ENCODE data around the gene PDLIM4. TPM values are rescaled to one million over a fixed set of nuclear protein-coding genes. Genes with fewer than 3 reads are reported as not detected.

Gene PDLIM4
- total RNA-seq, 4 donors from 2014 or later = 32.4 to 90.9 (median 50.8) TPM

DNA sequence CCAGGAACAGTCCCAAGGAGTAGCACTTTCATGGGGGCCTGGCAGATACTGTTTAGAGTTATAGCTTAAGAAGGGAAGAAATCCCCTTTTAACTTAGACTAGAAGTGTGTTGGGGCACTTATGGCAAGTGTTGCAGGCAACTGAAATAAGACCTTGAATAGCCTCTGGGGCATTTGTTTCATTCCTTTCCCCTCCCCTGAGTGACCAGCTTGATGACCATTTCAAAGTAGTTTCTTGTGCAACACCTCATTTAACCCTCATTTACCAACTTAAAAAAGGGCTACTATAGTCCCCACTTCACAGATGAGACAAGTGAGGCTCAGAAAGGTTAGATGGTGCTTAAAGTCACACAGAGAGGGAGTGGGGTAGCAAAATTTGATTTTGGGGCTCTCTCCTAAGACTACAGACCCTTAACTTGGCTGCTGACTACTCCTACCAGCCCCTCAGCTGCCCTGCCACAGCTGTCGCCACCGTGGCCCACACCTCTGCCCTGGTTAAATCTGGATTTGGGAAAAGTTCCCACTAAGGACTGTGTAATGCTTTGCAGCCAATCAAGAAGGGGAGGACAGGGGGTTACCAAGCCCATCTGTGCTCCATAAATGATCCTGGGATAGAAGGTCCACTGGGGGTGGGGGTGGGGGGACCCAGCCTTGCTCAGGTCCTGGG, 5.5 kb downstream of the PDLIM4 start:
- no peaks in the 10 kb centered on the region for H3K27me3 ChIP-seq
- no peak for TF ChIP-seq EP300 (IDR thresholded peaks at IDR 0.05)
- TF ChIP-seq CTCF (IDR thresholded peaks at IDR 0.05) = no peak
- no peak for TF ChIP-seq POLR2A (IDR thresholded peaks at IDR 0.05)
- DNase-seq (ENCODE audit: low spot score in 2 of 2) = peak in 1 of 2 donors; percentile 3
- peak overlapping the region; percentile 85 to 98 (median 92) for H3K27ac ChIP-seq
- peaks cover 0 to 13% (median 0%) of the 10 kb centered on the region in 3 donors for H3K36me3 ChIP-seq
- WGBS, 2 donors = 91 to 100% methylated on average over 1 to 2 of the region's 2 CpGs
- H3K4me3 ChIP-seq = no peak overlapping the region
- no peaks in the 10 kb centered on the region for H3K9me3 ChIP-seq
- H3K4me1 ChIP-seq = peaks cover 0 to 100% (median 85%) of the 10 kb centered on the region in 4 donors

- TF ChIP-seq POLR2A (IDR thresholded peaks at IDR 0.05) (no peak), EP300 (IDR thresholded peaks at IDR 0.05) (no peak), CTCF (IDR thresholded peaks at IDR 0.05) (no peak)
- Histone ChIP-seq H3K4me3 (no peak overlapping the region), H3K9me3 (no peaks in the 10 kb centered on the region), H3K27ac (peak overlapping the region; percentile 85 to 98 (median 92)), H3K27me3 (no peaks in the 10 kb centered on the region), H3K4me1 (peaks cover 0 to 100% (median 91%) of the 10 kb centered on the region in 4 donors), H3K36me3 (peaks cover 0 to 13% (median 0%) of the 10 kb centered on the region in 3 donors)
- WGBS, 2 donors = 37 to 39% methylated on average over 6 to 7 of the region's 7 CpGs
- peak in 1 of 2 donors; percentile 8 for DNase-seq (ENCODE audit: low spot score in 2 of 2)
Observed at GRCh38 chr5:132263548-132264261, 6.2 kb downstream of the PDLIM4 start.

- Histone ChIP-seq H3K27me3 (no peaks in the 10 kb centered on the region), H3K4me1 (peaks cover 0 to 100% (median 94%) of the 10 kb centered on the region in 4 donors), H3K9me3 (no peaks in the 10 kb centered on the region), H3K27ac (peak overlapping the region; percentile 85 to 98 (median 92)), H3K36me3 (peaks cover 0 to 14% (median 0%) of the 10 kb centered on the region in 3 donors), H3K4me3 (no peak overlapping the region)
- DNase-seq (ENCODE audit: low spot score in 2 of 2) = peak in 1 of 2 donors; percentile 5
- WGBS, 2 donors = 44 to 49% methylated on average over 4 of the region's 4 CpGs
- TF ChIP-seq POLR2A (IDR thresholded peaks at IDR 0.05) (no peak), CTCF (IDR thresholded peaks at IDR 0.05) (no peak)
Observed at GRCh38 chr5:132264546-132265335, 7.2 kb downstream of the PDLIM4 start.

DNA sequence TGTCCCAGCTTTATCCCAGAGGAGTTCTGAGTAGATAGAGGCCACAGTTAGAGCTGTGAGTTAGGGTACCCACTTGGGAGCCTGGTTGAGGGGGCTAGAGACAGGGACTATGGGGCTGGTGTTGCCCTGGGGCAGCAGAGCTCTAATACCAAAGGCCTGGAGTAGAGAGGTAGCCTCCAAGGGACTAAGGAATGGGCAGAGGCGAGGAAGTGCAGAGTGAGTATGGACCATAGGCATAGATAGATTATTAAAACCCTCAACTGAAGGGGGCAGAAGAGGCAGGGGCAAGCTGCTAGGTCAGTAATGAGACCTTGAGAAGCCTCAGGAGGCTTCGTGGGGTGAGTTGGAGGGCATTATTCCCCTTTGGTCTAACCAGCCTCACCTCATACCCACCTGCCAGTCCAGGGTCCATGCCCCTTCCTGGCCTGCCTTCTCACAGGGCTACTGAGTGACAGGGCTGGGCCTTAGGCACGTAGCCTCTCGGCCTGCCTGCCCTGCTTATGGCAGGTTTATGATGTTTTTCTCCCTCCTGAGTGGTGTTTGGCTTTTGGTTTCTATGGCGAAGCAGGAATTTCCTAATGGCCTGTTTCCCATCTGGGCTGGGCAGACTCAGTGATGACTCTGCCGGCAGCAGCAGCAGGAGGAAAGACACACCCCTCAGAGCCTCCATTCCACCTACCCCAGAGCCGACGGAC, 8.0 kb downstream of the PDLIM4 start:
- Histone ChIP-seq H3K27me3 (no peaks in the 10 kb centered on the region), H3K27ac (peak overlapping the region; percentile 85 to 98 (median 92)), H3K4me1 (peaks cover 0 to 99% (median 89%) of the 10 kb centered on the region in 4 donors), H3K36me3 (peaks cover 0 to 21% (median 0%) of the 10 kb centered on the region in 3 donors), H3K4me3 (no peak overlapping the region), H3K9me3 (no peaks in the 10 kb centered on the region)
- peak in 1 of 2 donors; percentile 57 for DNase-seq (ENCODE audit: low spot score in 2 of 2)
- 20% methylated on average over 8 of the region's 8 CpGs for WGBS, 2 donors
- TF ChIP-seq EP300 (IDR thresholded peaks at IDR 0.05) = peak; percentile 51 to 89
- peak; percentile 1 to 48 for TF ChIP-seq POLR2A (IDR thresholded peaks at IDR 0.05)
- peak in 1 of 5 experiments; percentile 13 for TF ChIP-seq CTCF (IDR thresholded peaks at IDR 0.05)
